ENCODE data around the gene ODF2L. TPM values are rescaled to one million over a fixed set of nuclear protein-coding genes. Genes with fewer than 3 reads are reported as not detected.

The ODF2L gene
- total RNA-seq, 1 experiment from 2014 or later = 39.0 TPM

DNA sequence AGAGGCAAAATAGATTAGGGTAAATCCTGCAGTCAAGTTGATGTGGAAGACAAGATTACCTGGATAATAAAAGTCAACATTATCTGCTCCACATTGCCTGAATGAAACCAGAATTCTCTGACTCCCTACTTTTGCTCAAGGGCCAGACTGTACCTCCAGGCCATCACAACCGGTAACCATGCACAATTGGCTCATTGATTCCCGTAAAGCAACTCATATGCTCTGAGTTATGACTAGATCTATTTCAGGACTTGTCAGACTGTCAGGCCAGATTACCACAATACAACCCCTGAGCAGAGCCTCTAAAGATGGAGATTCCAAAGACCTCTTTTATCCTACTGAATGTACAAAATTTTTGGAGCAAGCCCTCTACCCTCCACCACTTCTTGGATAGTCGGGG, 90.4 kb downstream of the ODF2L start:
- ChIA-PET POLR2A (no interaction called here), CTCF (no interaction called here)
- Mint-ChIP-seq H3K4me1 (ENCODE audit: insufficient read depth, unreplicated experiment) (no peaks in the 10 kb centered on the region), H3K9me3 (ENCODE audit: unreplicated experiment) (peaks cover 15% of the 10 kb centered on the region), H3K36me3 (ENCODE audit: insufficient read depth, unreplicated experiment) (no peaks in the 10 kb centered on the region), H3K4me3 (ENCODE audit: unreplicated experiment) (no peak overlapping the region), H3K27ac (ENCODE audit: low read depth, unreplicated experiment) (no peak overlapping the region), H3K27me3 (ENCODE audit: insufficient read depth, unreplicated experiment) (peaks cover 17% of the 10 kb centered on the region)
- TF ChIP-seq CTCF (IDR thresholded peaks at IDR 0.05; ENCODE audit: unreplicated experiment) = no peak
- intact Hi-C loops (cut with micrococcal nuclease) = no loop called here
- no peak for DNase-seq (ENCODE audit: unreplicated experiment)
- no TSS peak for BruUV-seq (replicated peaks)

DNA sequence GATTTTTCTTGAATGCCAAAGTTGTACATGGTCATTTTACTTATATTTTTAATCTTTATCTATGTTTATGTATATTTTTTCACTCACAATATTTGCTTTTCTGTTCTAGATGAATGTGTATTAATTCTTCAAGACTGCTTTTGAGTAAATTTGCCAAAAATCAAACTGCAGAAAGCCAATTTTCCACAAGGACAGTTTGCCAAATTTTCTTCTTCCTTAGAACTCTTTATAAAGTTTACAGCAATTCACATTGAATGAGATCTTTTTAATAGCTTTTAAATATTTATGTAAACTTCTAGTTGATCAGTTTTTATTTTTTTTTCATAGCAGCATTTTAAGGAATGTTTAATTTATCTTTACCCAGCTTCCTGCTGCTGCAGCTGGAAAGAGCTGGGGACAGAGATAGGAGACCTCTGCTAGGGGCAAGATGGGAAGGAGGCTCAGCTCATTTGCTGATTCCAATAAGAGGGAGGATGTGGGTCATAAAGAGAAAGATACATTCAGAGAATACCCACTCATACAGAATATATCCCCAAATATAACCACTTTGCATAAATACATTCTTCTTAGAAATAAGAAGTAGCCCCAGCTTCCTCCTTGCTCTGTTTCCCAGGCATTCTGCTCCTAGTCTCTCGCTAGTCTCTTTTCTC, 93.0 kb downstream of the ODF2L start:
- DNase-seq (ENCODE audit: unreplicated experiment) = no peak
- H3K4me3 Mint-ChIP-seq (ENCODE audit: unreplicated experiment) = no peak overlapping the region
- CTCF ChIA-PET = interaction anchor here (1.3 kb wide), 1 partner anchor 117 kb away, joined by 3 read pairs; no protein-coding TSS in a partner anchor
- POLR2A ChIA-PET = no interaction called here
- peaks cover 19% of the 10 kb centered on the region for H3K9me3 Mint-ChIP-seq (ENCODE audit: unreplicated experiment)
- no TSS peak for BruUV-seq (replicated peaks)
- TF ChIP-seq CTCF (IDR thresholded peaks at IDR 0.05; ENCODE audit: unreplicated experiment) = no peak
- no peak overlapping the region for H3K27ac Mint-ChIP-seq (ENCODE audit: low read depth, unreplicated experiment)
- intact Hi-C loops (cut with micrococcal nuclease) = no loop called here
- H3K4me1 Mint-ChIP-seq (ENCODE audit: insufficient read depth, unreplicated experiment) = no peaks in the 10 kb centered on the region
- H3K36me3 Mint-ChIP-seq (ENCODE audit: insufficient read depth, unreplicated experiment) = no peaks in the 10 kb centered on the region
- peaks cover 26% of the 10 kb centered on the region for H3K27me3 Mint-ChIP-seq (ENCODE audit: insufficient read depth, unreplicated experiment)

Small RNA genes within 50 kb of the gene (microRNA-seq; reads per million reads assigned to microRNA genes)
- gene MIR7856 = not detected

Other genes with a start within 250 kb of the ODF2L start
- gene COL24A1, start 239.6 kb downstream of the ODF2L start, total RNA-seq (2022) = not detected in 2 replicates
- 87.8 and 113 TPM in 2 replicates for gene CLCA2, start 27.8 kb upstream of the ODF2L start, total RNA-seq (2022)
- not detected in 2 replicates for gene CLCA1, start 72.6 kb upstream of the ODF2L start, total RNA-seq (2022)
- gene CLCA4, start 150.8 kb upstream of the ODF2L start, total RNA-seq (2022) = not detected in 2 replicates